VCaP (cell line): ENCODE data around the gene ZFAND4.

Experiments
- H3K27ac ChIP-seq: fragments of 450-650 bp; 2 replicates; pipeline ENCODE4 v1.5.1; 2017
- TF ChIP-seq, protein P1 (sequence below): fragments of 450-650 bp; conservative IDR thresholded peaks from 2 replicates; pipeline ENCODE4 v1.5.1; 2017; ENCODE audit warnings: mild to moderate bottlenecking, moderate library complexity

ZFAND4 gene

DNA sequence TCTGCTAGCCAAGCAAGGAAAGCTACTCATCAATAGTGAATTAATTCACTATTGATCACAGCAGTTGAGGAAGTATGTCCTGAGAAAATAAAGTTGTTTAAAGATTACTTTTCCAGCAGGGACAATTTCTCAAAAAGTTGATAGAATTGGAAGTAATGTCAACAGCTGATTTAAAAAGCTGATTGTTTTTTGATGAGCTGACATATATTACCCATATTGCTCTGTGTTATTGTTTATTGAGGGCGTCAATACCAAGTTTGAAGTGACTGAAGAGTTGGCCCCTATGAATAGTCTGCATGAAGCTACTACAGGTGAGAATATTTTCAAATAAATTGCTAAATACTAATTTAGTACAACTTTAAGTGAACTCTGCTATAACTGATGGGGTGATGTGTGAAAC, 28.0 kb downstream of the ZFAND4 start:
- no peak overlapping the region for H3K27ac ChIP-seq
- TF ChIP-seq, protein P1, sequence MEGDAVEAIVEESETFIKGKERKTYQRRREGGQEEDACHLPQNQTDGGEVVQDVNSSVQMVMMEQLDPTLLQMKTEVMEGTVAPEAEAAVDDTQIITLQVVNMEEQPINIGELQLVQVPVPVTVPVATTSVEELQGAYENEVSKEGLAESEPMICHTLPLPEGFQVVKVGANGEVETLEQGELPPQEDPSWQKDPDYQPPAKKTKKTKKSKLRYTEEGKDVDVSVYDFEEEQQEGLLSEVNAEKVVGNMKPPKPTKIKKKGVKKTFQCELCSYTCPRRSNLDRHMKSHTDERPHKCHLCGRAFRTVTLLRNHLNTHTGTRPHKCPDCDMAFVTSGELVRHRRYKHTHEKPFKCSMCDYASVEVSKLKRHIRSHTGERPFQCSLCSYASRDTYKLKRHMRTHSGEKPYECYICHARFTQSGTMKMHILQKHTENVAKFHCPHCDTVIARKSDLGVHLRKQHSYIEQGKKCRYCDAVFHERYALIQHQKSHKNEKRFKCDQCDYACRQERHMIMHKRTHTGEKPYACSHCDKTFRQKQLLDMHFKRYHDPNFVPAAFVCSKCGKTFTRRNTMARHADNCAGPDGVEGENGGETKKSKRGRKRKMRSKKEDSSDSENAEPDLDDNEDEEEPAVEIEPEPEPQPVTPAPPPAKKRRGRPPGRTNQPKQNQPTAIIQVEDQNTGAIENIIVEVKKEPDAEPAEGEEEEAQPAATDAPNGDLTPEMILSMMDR, result no peak

- TF ChIP-seq, protein P1, result no peak
Measured at GRCh38 chr10:45640941-45641340, 31.6 kb downstream of the ZFAND4 start.

DNA sequence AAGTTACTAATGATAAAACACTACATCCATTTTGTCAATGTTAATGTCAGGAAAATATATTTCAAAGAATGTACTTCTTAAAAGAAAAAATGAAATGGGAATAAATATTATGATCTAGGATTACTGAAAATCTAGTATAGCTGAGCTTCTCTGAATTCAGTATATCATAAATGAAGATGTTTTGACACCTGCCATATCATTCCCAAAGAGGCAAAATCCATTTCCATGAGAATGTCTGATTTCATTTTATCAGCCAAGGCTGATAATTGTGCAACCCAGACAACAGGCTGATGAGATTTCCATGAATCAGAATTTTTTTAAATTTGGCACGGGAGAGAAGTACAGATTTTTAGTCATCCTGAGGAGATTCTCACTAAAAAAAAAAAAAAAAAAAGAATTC, 32.5 kb downstream of the ZFAND4 start:
- H3K27ac ChIP-seq, result no peak overlapping the region
- TF ChIP-seq, protein P1, result no peak

More at GRCh38 chr10:45640941-45641340, 31.6 kb downstream of the ZFAND4 start:
- H3K27ac ChIP-seq, result no peak overlapping the region

GRCh38 chr10:45627412-45628048, 45.0 kb downstream of the ZFAND4 start:
- H3K27ac ChIP-seq, result no peak overlapping the region

DNA sequence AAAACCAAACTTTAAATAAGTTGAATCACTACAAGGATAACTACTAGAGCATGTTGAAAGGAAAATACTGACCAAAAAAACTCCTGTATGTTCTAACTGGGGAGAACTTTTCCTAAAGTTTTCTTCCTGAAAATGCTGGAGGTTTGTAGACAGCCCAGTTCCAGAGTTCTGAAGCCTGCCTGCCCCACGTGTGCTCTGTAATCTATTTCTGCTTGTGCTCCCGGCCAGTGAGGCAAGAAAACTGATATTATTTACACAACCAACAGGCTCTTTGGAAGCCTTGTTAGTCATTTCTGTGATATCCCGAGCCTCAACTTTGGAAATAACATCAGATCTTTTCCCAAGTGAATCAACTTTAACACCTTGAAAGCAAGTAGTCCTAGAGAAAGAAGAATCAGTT, 46.7 kb downstream of the ZFAND4 start:
- TF ChIP-seq, protein P1, result no peak
- no peak overlapping the region for H3K27ac ChIP-seq

More at GRCh38 chr10:45627412-45628048, 45.0 kb downstream of the ZFAND4 start:
- TF ChIP-seq, protein P1, result no peak

GRCh38 chr10:45624724-45625123, 47.8 kb downstream of the ZFAND4 start:
- H3K27ac ChIP-seq, result no peak overlapping the region
- TF ChIP-seq, protein P1, result no peak

- TF ChIP-seq, protein P1, result no peak
- H3K27ac ChIP-seq, result no peak overlapping the region
Measured at GRCh38 chr10:45614869-45615268, 57.7 kb downstream of the ZFAND4 start.
